Measurements from ENCODE around the gene PTPN11.
"Not testable (repeated sequence)": the region's sequence is repeated elsewhere in the genome, so short reads cannot be mapped to it uniquely, and the experiment has no call there.

PTPN11 gene

GRCh38 chr12:112457142-112457541 is 38.4 kb downstream of the PTPN11 start:
- not testable (repeated sequence) for DNase-seq

DNA sequence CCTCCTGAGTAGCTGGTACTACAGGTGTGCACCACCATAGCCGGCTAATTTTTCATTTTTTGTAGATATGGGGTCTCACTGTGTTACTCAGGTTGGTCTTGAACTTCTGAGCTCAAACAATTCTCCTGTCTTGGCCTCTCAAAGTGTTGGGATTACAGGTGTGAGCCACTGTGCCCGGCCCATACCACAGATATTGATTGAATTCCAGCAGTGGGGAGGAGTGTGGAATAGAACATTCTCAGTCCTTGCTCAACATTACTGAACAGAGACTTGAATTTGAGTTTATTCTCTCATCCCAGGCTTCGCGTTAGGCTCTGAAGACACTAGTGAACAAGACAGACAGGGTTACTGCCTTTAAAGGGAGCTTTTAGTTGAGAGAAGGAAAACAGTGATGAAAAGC is 39.6 kb downstream of the PTPN11 start:
- no peak for DNase-seq

DNA sequence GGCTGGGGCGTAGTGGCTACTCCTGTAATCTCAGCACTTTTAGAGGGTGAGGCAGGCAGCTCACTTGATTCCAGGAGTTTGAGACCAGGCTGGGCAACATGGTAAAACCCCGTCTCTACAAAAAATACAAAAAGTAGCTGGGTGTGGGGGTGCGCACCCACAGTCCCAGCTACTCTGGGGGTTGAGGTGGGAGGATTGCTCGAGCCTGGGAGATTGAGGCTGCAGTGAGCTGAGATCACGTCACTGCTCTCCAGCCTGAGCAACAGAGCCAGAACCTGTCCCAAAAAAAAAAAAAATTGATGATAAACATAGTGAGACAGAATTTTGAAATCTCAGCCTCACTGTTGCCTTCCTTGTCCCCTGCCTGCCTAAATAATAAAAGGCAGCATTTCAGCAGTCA is 40.0 kb downstream of the PTPN11 start:
- no peak for DNase-seq

GRCh38 chr12:112463478-112463877 is 44.7 kb downstream of the PTPN11 start:
- DNase-seq: no peak

DNA sequence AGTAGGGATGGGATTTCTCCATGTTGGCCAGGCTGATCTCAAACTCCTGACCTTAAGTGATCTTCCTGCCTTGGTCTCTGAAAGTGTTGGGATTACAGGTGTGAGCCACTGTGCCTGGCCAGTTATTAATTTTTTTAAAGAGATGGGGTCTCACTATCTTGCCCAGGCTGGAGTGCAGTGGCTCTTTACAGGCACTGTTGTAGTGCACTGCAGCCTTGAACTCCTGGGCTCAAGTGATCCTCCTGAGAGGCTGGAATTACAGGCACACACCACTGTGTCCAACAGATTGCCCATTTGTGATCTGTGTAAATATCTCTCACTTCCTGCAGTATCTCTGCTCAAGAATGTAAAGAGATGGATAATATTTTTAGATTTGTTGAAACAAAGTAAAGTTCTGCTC is 45.9 kb downstream of the PTPN11 start:
- no peak for DNase-seq

GRCh38 chr12:112466011-112466422 is 47.3 kb downstream of the PTPN11 start:
- DNase-seq: no peak

GRCh38 chr12:112466835-112467234 is 48.1 kb downstream of the PTPN11 start:
- no peak for DNase-seq

GRCh38 chr12:112468046-112468445 is 49.3 kb downstream of the PTPN11 start:
- DNase-seq: no peak

DNA sequence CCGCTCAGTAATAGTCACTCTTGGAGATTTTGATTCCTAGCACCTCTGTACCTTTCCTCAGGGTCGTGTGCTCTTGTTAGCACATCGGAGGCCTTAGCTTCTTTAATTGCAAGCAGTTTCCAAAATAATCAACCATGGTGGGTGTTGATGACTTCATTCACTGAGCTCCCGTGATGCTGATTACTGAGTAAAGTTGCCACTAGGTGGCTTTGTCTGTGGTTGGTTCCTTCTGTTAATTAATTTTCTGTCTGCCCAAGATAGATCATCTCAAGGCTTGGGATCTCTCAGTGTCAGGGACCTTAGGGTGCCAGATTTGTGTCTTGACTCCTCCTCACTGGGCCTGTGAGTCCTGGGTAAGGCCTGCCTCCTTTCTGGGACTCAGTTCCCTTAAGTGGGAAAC is 54.3 kb downstream of the PTPN11 start:
- DNase-seq: no peak

GRCh38 chr12:112479413-112479812 is 60.7 kb downstream of the PTPN11 start:
- DNase-seq: no peak

DNA sequence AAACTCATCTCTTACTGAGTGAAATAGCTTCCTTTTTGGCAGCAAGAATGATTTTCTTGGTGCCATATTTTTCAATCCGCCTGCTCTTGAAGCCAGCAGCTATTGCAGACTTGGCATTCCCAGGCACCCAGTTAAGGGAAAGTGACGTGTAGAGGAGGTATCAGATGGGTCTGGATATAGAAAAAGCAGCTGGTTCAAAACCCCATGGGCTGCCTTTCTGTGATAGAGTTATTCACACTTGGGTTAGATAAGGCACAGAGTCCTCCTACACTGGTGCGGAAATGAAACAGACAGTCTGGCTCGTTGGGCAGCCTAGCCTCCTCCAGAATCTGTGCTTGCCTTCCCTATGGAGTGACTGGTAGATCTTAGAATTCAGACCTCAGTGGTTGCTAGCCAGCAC is 62.2 kb downstream of the PTPN11 start:
- DNase-seq: no peak

DNA sequence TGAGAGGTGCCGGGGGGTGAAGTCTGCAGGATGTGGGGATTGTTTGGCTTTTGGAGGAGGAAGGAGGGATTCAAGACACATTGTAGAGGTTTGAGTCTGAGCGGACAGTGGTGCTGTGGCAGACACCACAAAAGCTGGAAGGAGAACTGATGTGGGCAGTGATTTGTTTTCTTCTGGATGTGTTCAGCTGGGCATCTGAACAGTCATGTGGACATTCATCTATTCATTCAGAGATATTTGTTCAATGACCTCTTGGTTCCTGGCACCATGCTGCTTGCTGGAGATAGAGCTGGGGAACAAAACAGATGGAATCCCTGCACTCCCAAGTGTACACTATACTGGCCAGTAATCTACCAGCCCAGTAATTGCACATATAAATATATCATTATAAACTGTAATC is 64.0 kb downstream of the PTPN11 start:
- no peak for DNase-seq

DNA sequence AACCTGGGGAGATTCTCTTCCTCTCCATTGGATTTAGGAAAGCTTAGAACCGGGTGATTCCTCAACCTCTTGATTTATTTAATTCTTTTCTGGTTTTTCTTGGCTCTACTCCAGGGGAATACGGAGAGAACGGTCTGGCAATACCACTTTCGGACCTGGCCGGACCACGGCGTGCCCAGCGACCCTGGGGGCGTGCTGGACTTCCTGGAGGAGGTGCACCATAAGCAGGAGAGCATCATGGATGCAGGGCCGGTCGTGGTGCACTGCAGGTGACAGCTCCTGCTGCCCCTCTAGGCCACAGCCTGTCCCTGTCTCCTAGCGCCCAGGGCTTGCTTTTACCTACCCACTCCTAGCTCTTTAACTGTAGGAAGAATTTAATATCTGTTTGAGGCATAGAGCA is 67.6 kb downstream of the PTPN11 start:
- no peak for DNase-seq

GRCh38 chr12:112488257-112488876 is 69.6 kb downstream of the PTPN11 start:
- no peak for DNase-seq

DNA sequence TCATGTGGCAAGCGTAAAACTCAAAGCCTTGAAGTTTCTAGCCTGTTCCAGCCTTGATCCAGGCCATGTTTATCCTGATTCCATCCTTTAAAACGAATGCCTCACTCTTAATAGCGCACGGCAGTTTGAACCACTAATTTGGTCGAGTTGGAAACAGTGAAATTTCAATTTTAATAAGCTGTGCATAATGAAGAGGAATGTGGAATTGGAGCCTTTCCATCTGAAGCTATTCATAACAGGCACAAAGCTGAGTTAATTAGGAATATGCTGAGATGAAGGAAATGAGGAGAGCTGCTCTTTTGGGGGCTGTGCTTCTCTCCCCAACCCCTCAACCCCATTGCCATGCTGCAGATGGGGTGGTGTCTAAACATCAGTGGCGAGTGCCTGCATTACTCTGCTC is 70.7 kb downstream of the PTPN11 start:
- no peak for DNase-seq

GRCh38 chr12:112496496-112496895 is 77.7 kb downstream of the PTPN11 start:
- no peak for DNase-seq

DNA sequence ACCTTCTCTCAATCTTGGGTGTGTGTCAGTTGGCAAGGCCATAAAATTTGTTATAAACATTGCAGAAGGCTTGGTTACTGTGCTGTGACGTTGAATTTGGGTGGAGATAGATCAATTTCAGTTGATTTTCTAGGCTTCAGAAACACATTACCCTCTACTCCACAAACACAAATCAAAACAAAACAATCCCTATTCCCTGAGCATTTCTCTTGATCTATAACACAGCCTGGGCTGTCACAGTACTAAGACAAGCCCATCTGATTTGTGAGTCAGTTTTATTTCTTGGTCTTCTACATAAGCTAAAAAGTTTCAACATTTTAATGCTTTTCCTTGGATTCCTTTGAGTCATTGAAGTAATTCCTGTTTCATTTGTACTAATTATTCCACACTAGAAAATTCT is 79.8 kb downstream of the PTPN11 start:
- DNase-seq: no peak

DNA sequence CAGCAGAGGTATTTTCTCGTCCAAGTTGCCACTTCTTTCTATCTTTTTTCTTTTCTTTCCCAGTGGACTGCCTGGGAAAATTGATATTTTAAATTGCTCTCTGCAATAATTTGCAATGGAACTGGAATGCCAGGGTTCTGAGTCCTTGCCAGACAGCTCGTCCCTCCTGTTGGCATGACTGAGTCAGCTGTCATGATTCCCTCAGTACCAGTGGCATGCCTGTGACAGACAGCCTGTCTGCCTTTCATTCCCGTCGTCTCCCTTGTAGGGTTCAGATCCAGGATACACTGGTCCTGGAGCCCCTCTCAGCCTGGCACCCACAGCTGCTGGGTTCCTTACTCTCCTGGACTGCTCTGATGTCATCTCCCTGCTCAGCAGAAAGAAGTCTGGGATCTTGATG is 84.8 kb downstream of the PTPN11 start:
- DNase-seq: no peak

- DNase-seq: no peak
Observed at GRCh38 chr12:112506513-112507166, 87.9 kb downstream of the PTPN11 start.

DNA sequence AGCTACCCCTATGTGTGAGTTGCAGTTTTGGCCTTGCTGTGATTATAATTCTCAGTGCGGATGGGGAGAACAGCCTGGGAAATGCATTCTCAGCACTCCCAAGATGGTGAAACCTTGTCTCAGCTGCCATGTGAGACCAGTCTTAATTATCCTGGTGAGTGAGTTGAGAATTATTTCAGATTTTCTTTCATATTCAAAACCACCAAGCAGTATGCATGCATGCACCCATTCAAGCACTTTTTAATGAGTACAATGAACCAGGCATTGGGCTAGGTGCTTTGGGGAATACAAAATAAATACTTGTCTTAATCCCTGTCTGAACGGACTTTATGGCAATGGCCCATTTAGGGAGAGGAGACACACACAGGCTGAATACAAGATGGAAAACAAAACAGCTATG is 94.7 kb downstream of the PTPN11 start:
- no peak for DNase-seq

DNA sequence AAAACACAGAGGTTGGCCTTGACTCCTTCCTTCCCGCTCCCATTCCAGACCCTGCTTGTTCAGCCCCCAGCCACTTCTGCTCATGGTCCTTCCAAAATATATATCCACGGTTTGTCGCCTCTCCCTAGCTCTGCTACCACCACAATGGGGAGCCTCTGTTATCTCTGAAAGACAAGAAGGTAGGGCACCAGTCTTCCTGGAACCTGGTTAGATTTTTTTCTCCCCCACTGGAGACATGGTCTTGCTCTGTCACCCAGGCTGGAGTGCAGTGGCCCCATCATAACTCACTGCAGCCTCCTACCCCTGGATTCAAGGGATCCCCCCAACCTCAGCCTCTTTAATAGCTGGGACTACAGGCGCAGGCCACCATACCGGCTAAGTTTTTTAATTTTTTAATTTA is 95.7 kb downstream of the PTPN11 start:
- DNase-seq: no peak

GRCh38 chr12:112514926-112515642 is 96.3 kb downstream of the PTPN11 start:
- no peak for DNase-seq

- DNase-seq: no peak
Observed at GRCh38 chr12:112515868-112516267, 97.1 kb downstream of the PTPN11 start.

DNA sequence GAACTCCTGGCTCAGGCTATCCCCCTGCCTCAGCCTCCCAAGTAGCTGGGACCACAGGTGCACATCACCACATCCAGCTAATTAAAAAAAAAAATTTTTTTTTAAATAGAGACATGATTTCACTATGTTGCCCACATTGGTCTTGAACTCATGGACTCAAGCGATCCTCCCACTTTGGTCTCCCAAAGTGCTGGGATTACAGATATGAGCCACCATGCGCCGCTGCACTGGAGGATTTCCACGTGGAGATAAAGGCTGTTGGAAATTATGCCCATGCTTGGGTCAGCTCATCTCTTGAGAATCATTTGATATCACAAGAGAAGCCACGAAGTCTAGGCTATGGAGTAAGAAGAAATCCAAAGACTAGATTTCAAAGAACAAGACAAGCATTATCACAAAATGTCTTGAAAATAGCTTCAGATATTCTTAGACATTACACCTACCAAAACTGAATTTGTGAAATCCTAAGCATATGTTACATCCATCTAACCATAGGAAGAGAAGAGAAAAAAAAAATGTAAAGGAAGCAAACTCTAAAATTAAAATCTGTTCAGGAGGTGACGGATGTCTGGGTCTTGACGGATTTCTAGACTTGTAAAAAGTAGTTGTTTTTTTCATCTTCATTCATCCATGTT is 99.1 kb downstream of the PTPN11 start:
- no peak for DNase-seq
